DND-41 (cell line): ENCODE measurements around the gene COL8A1.
"Not testable (repeated sequence)": the region's sequence is repeated elsewhere in the genome, so short reads cannot be mapped to it uniquely, and the experiment has no call there.

Source experiments
- ATAC-seq: fragments of 200-7000 bp; cut with Tn5 transposase; 3 replicates; pipeline ENCODE4 v1.9.1; 2021; ENCODE audit warnings: low read depth; ENCODE audit not compliant: insufficient read depth
- DNase-seq: peaks from one replicate; pipeline ENCODE4 v3.0.0-alpha.2; 2020
- H2AFZ ChIP-seq: 2 replicates; pipeline ENCODE4 v1.6.0; 2012; ENCODE audit warnings: low read depth, low read length
- H3K27ac ChIP-seq: 2 replicates; pipeline ENCODE4 v1.5.1; 2012; ENCODE audit warnings: low read length, inconsistent platforms
- H3K27me3 ChIP-seq: fragments of 200-600 bp; sonication (generic); 2 replicates; pipeline ENCODE4 v1.6.0; 2012; ENCODE audit warnings: low read length, mild to moderate bottlenecking, inconsistent platforms; ENCODE audit not compliant: insufficient read depth, poor library complexity
- H3K36me3 ChIP-seq: 2 replicates; pipeline ENCODE4 v1.5.1; 2012; ENCODE audit warnings: low read length, inconsistent platforms; ENCODE audit not compliant: insufficient read depth
- H3K4me1 ChIP-seq: 2 replicates; pipeline ENCODE4 v1.5.1; 2012; ENCODE audit warnings: mild to moderate bottlenecking, low read length; ENCODE audit not compliant: insufficient read depth
- H3K4me2 ChIP-seq: 2 replicates; pipeline ENCODE4 v1.6.0; 2012; ENCODE audit warnings: mild to moderate bottlenecking, moderate library complexity, low read length, inconsistent platforms; ENCODE audit not compliant: insufficient read depth
- H3K4me3 ChIP-seq, 2 experiments: fragments of 200-600 bp in 1 of 2; shearing (Covaris generic) in 1 of 2; 2 replicates each; pipeline ENCODE4 v1.5.1; 2012 to 2016; ENCODE audit warnings: inconsistent platforms in 2 of 2, low read length in 2 of 2, mild to moderate bottlenecking in 2 of 2, low read depth in 1 of 2, moderate library complexity in 1 of 2
- H3K79me2 ChIP-seq: 2 replicates; pipeline ENCODE4 v1.6.0; 2012; ENCODE audit warnings: low read length, inconsistent platforms; ENCODE audit not compliant: insufficient read depth
- H3K9ac ChIP-seq: 2 replicates; pipeline ENCODE4 v1.6.0; 2012; ENCODE audit warnings: low read depth, mild to moderate bottlenecking, inconsistent platforms, low read length, moderate library complexity
- H3K9me3 ChIP-seq: 2 replicates; pipeline ENCODE4 v1.5.1; 2012; ENCODE audit warnings: low read length, moderate library complexity, mild to moderate bottlenecking, inconsistent platforms; ENCODE audit not compliant: insufficient read depth, severe bottlenecking
- H4K20me1 ChIP-seq: 2 replicates; pipeline ENCODE4 v1.6.0; 2012; ENCODE audit warnings: low read length; ENCODE audit not compliant: insufficient read depth
- CTCF ChIP-seq: IDR thresholded peaks from 2 replicates; pipeline ENCODE4 v1.5.1; 2012; ENCODE audit warnings: borderline replicate concordance, low read length, moderate library complexity, mild to moderate bottlenecking; ENCODE audit not compliant: poor library complexity, severe bottlenecking; ENCODE audit errors: extremely low read depth
- EZH2 ChIP-seq: IDR thresholded peaks from 3 replicates; pipeline ENCODE4 v1.6.1; 2012; ENCODE audit warnings: borderline replicate concordance, low read depth, mild to moderate bottlenecking, moderate library complexity, low read length, inconsistent platforms; ENCODE audit not compliant: severe bottlenecking

Gene COL8A1

GRCh38 chr3:99838755-99839154 lies 200.4 kb downstream of the COL8A1 start:
- DNase-seq (no peak), ATAC-seq (no peak)
- no peak overlapping the region for H3K9ac ChIP-seq
- no peak overlapping the region for H2AFZ ChIP-seq
- peaks cover 13% of the 10 kb centered on the region; the same call in 1 of the 2 replicates for H4K20me1 ChIP-seq
- no peaks in the 10 kb centered on the region for H3K27me3 ChIP-seq
- no peaks in the 10 kb centered on the region; the same call in 1 of the 2 replicates for H3K79me2 ChIP-seq
- H3K9me3 ChIP-seq = no peaks in the 10 kb centered on the region
- no peak overlapping the region for H3K4me2 ChIP-seq
- H3K27ac ChIP-seq = no peak overlapping the region
- H3K36me3 ChIP-seq = no peaks in the 10 kb centered on the region
- TF ChIP-seq CTCF = no peak
- no peak for TF ChIP-seq EZH2
- H3K4me1 ChIP-seq = no peaks in the 10 kb centered on the region
- no peak overlapping the region for H3K4me3 ChIP-seq

DNA sequence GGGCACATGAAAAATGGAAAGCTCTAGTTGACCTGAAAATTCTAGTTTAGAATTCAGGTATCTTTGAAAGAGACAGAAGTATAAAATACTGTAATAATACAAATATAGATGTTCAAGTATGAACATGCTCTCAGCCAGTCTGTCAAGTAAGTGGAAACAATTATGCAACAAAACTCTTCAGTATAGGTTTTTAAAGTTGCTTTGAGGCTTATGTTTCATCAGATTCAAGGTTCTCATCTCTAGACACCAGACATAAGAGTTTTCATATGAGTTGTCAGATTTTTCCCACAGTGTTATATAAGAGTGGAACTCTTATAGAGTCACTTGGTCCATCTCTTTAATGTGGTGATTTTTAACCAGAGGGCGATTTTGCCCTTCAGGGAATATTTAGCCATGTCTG lies 201.2 kb downstream of the COL8A1 start:
- no peak overlapping the region for H3K9ac ChIP-seq
- DNase-seq (no peak), ATAC-seq (no peak)
- H3K27ac ChIP-seq = no peak overlapping the region
- H3K36me3 ChIP-seq = no peaks in the 10 kb centered on the region
- TF ChIP-seq EZH2 = no peak
- no peak for TF ChIP-seq CTCF
- H3K79me2 ChIP-seq = no peaks in the 10 kb centered on the region; the same call in 1 of the 2 replicates
- H3K4me1 ChIP-seq = no peaks in the 10 kb centered on the region
- no peaks in the 10 kb centered on the region for H3K9me3 ChIP-seq
- H4K20me1 ChIP-seq = peaks cover 17% of the 10 kb centered on the region; the same call in 1 of the 2 replicates
- no peak overlapping the region for H3K4me2 ChIP-seq
- no peak overlapping the region for H3K4me3 ChIP-seq
- no peak overlapping the region for H2AFZ ChIP-seq
- no peaks in the 10 kb centered on the region for H3K27me3 ChIP-seq

GRCh38 chr3:99841949-99842348 lies 203.6 kb downstream of the COL8A1 start:
- not testable (repeated sequence) for H3K9ac ChIP-seq, H3K4me3 ChIP-seq, DNase-seq, H3K79me2 ChIP-seq, H3K9me3 ChIP-seq, H3K27me3 ChIP-seq, H3K36me3 ChIP-seq, H2AFZ ChIP-seq, H3K4me2 ChIP-seq, H3K4me1 ChIP-seq, ATAC-seq, H3K27ac ChIP-seq
- peaks cover 19% of the 10 kb centered on the region; the same call in 1 of the 2 replicates for H4K20me1 ChIP-seq

- Histone ChIP-seq H3K9ac (no peak overlapping the region), H3K4me1 (no peaks in the 10 kb centered on the region), H3K79me2 (no peaks in the 10 kb centered on the region; the same call in 1 of the 2 replicates), H4K20me1 (peaks cover 15% of the 10 kb centered on the region; the same call in 1 of the 2 replicates), H3K27me3 (no peaks in the 10 kb centered on the region), H3K36me3 (no peaks in the 10 kb centered on the region), H3K4me3 (no peak overlapping the region), H3K4me2 (no peak overlapping the region), H3K9me3 (no peaks in the 10 kb centered on the region), H2AFZ (no peak overlapping the region), H3K27ac (no peak overlapping the region)
- ATAC-seq = peak; percentile 45; the same call in 1 of the 3 replicates
- no peak for DNase-seq
- peak; percentile 52 for TF ChIP-seq CTCF
- no peak for TF ChIP-seq EZH2
Observed at GRCh38 chr3:99842826-99843589, 204.6 kb downstream of the COL8A1 start.
